BLaER1 (cell line): Measurements from ENCODE around the gene RAF1.

Source experiments
- H3K27ac ChIP-seq: shearing (Covaris generic); formaldehyde crosslinking; 2 replicates; pipeline ENCODE4 v1.8.1; 2022
- H3K27me3 ChIP-seq: shearing (Covaris generic); formaldehyde crosslinking; 2 replicates; pipeline ENCODE4 v1.8.1; 2022
- H3K36me3 ChIP-seq: shearing (Covaris generic); formaldehyde crosslinking; 2 replicates; pipeline ENCODE4 v1.8.1; 2022
- H3K4me1 ChIP-seq: shearing (Covaris generic); formaldehyde crosslinking; 2 replicates; pipeline ENCODE4 v1.8.1; 2022
- H3K4me2 ChIP-seq: shearing (Covaris generic); formaldehyde crosslinking; 2 replicates; pipeline ENCODE4 v1.8.1; 2022
- H3K4me3 ChIP-seq: shearing (Covaris generic); formaldehyde crosslinking; 2 replicates; pipeline ENCODE4 v1.8.1; 2022
- H3K9ac ChIP-seq: shearing (Covaris generic); formaldehyde crosslinking; 2 replicates; pipeline ENCODE4 v1.8.1; 2022
- H3K9me3 ChIP-seq: shearing (Covaris generic); formaldehyde crosslinking; 2 replicates; pipeline ENCODE4 v1.8.1; 2022
- H4K20me1 ChIP-seq: shearing (Covaris generic); formaldehyde crosslinking; 2 replicates; pipeline ENCODE4 v1.8.1; 2022
- Cebpa-rat ChIP-seq: shearing (Covaris generic); IDR thresholded peaks from 2 replicates; pipeline ENCODE4 v1.8.1; 2022

RAF1 gene

GRCh38 chr3:12601072-12601471 is 62.8 kb downstream of the RAF1 start:
- Histone ChIP-seq H3K36me3 (peaks cover 98% of the 10 kb centered on the region), H3K9ac (no peak overlapping the region), H3K4me2 (no peak overlapping the region), H3K27me3 (no peaks in the 10 kb centered on the region), H3K9me3 (no peaks in the 10 kb centered on the region), H3K4me1 (no peaks in the 10 kb centered on the region), H4K20me1 (peaks cover 28% of the 10 kb centered on the region), H3K4me3 (no peak overlapping the region), H3K27ac (no peak overlapping the region)
- TF ChIP-seq Cebpa-rat, result no peak

- no peak for TF ChIP-seq Cebpa-rat
- peaks cover 99% of the 10 kb centered on the region for H3K36me3 ChIP-seq
These were observed 65.0 kb downstream of the RAF1 start for GRCh38 chr3:12598890-12599289.

GRCh38 chr3:12593473-12593872 is 70.4 kb downstream of the RAF1 start:
- H3K36me3 ChIP-seq, result peaks cover 99% of the 10 kb centered on the region

More at GRCh38 chr3:12598890-12599289, 65.0 kb downstream of the RAF1 start:
- H3K27me3 ChIP-seq, result no peaks in the 10 kb centered on the region
- no peaks in the 10 kb centered on the region for H3K9me3 ChIP-seq
- no peak overlapping the region for H3K9ac ChIP-seq
- H3K4me3 ChIP-seq, result no peak overlapping the region
- H3K4me1 ChIP-seq, result no peaks in the 10 kb centered on the region
- H3K4me2 ChIP-seq, result no peak overlapping the region
- no peak overlapping the region for H3K27ac ChIP-seq
- H4K20me1 ChIP-seq, result peaks cover 35% of the 10 kb centered on the region

GRCh38 chr3:12591997-12592715 is 71.8 kb downstream of the RAF1 start:
- Histone ChIP-seq H3K36me3 (peaks cover 99% of the 10 kb centered on the region), H3K4me3 (no peak overlapping the region), H3K9ac (no peak overlapping the region), H4K20me1 (peaks cover 76% of the 10 kb centered on the region), H3K9me3 (no peaks in the 10 kb centered on the region), H3K27ac (no peak overlapping the region), H3K4me1 (peaks cover 31% of the 10 kb centered on the region), H3K4me2 (peak overlapping the region; percentile 52), H3K27me3 (no peaks in the 10 kb centered on the region)
- no peak for TF ChIP-seq Cebpa-rat

More at GRCh38 chr3:12593473-12593872, 70.4 kb downstream of the RAF1 start:
- H3K4me3 ChIP-seq, result no peak overlapping the region
- TF ChIP-seq Cebpa-rat, result no peak
- peaks cover 63% of the 10 kb centered on the region for H4K20me1 ChIP-seq
- H3K4me2 ChIP-seq, result no peak overlapping the region
- H3K9me3 ChIP-seq, result no peaks in the 10 kb centered on the region
- no peak overlapping the region for H3K9ac ChIP-seq
- H3K27ac ChIP-seq, result no peak overlapping the region
- H3K4me1 ChIP-seq, result peaks cover 31% of the 10 kb centered on the region
- H3K27me3 ChIP-seq, result no peaks in the 10 kb centered on the region

- peaks cover 99% of the 10 kb centered on the region for H3K36me3 ChIP-seq
- H3K9me3 ChIP-seq, result no peaks in the 10 kb centered on the region
- no peak overlapping the region for H3K4me3 ChIP-seq
- peaks cover 31% of the 10 kb centered on the region for H3K4me1 ChIP-seq
- H3K9ac ChIP-seq, result peak overlapping the region; percentile 46; the same call in 1 of the 2 replicates
- peak overlapping the region; percentile 52 for H3K4me2 ChIP-seq
- H3K27ac ChIP-seq, result no peak overlapping the region
- no peaks in the 10 kb centered on the region for H3K27me3 ChIP-seq
- no peak for TF ChIP-seq Cebpa-rat
- peaks cover 83% of the 10 kb centered on the region for H4K20me1 ChIP-seq
These were observed 72.5 kb downstream of the RAF1 start for GRCh38 chr3:12591456-12591855.

GRCh38 chr3:12590096-12590495 is 73.8 kb downstream of the RAF1 start:
- H3K27me3 ChIP-seq, result no peaks in the 10 kb centered on the region
- H4K20me1 ChIP-seq, result peaks cover 95% of the 10 kb centered on the region
- H3K27ac ChIP-seq, result no peak overlapping the region
- no peak overlapping the region for H3K4me2 ChIP-seq
- H3K9ac ChIP-seq, result no peak overlapping the region
- no peak for TF ChIP-seq Cebpa-rat
- H3K4me1 ChIP-seq, result peaks cover 31% of the 10 kb centered on the region
- H3K36me3 ChIP-seq, result peaks cover 99% of the 10 kb centered on the region
- no peaks in the 10 kb centered on the region for H3K9me3 ChIP-seq
- H3K4me3 ChIP-seq, result no peak overlapping the region

- peaks cover 31% of the 10 kb centered on the region for H3K4me1 ChIP-seq
- H3K27ac ChIP-seq, result no peak overlapping the region
- H3K36me3 ChIP-seq, result peaks cover 99% of the 10 kb centered on the region
- peaks cover 96% of the 10 kb centered on the region for H4K20me1 ChIP-seq
- no peak for TF ChIP-seq Cebpa-rat
- H3K9me3 ChIP-seq, result no peaks in the 10 kb centered on the region
- no peak overlapping the region for H3K4me2 ChIP-seq
- H3K4me3 ChIP-seq, result no peak overlapping the region
- H3K27me3 ChIP-seq, result no peaks in the 10 kb centered on the region
- no peak overlapping the region for H3K9ac ChIP-seq
These were observed 75.6 kb downstream of the RAF1 start for GRCh38 chr3:12588039-12589009.

- Histone ChIP-seq H3K4me1 (peaks cover 14% of the 10 kb centered on the region), H3K4me3 (no peak overlapping the region), H3K9me3 (no peaks in the 10 kb centered on the region), H3K9ac (no peak overlapping the region), H4K20me1 (peaks cover 100% of the 10 kb centered on the region), H3K27ac (no peak overlapping the region), H3K27me3 (no peaks in the 10 kb centered on the region), H3K4me2 (no peak overlapping the region), H3K36me3 (peaks cover 100% of the 10 kb centered on the region)
- TF ChIP-seq Cebpa-rat, result no peak
These were observed 77.5 kb downstream of the RAF1 start for GRCh38 chr3:12586403-12586802.

GRCh38 chr3:12585970-12586369 is 77.9 kb downstream of the RAF1 start:
- Histone ChIP-seq H3K9ac (no peak overlapping the region), H3K36me3 (peaks cover 100% of the 10 kb centered on the region), H3K4me2 (no peak overlapping the region), H4K20me1 (peaks cover 100% of the 10 kb centered on the region), H3K4me3 (no peak overlapping the region), H3K27me3 (no peaks in the 10 kb centered on the region), H3K27ac (no peak overlapping the region), H3K9me3 (no peaks in the 10 kb centered on the region), H3K4me1 (peaks cover 10% of the 10 kb centered on the region)
- TF ChIP-seq Cebpa-rat, result no peak

- Histone ChIP-seq H4K20me1 (peaks cover 97% of the 10 kb centered on the region), H3K9ac (no peak overlapping the region), H3K36me3 (peaks cover 98% of the 10 kb centered on the region), H3K4me1 (peaks cover 2% of the 10 kb centered on the region), H3K9me3 (no peaks in the 10 kb centered on the region), H3K27me3 (no peaks in the 10 kb centered on the region), H3K27ac (no peak overlapping the region), H3K4me3 (no peak overlapping the region), H3K4me2 (no peak overlapping the region)
- no peak for TF ChIP-seq Cebpa-rat
These were observed 78.7 kb downstream of the RAF1 start for GRCh38 chr3:12585181-12585580.
